HCT116 (cell line): ENCODE results near the gene SUB1. TPM values are rescaled to one million over a fixed set of nuclear protein-coding genes. Genes with fewer than 3 reads are reported as not detected.
"Not testable (repeated sequence)": the region's sequence is repeated elsewhere in the genome, so short reads cannot be mapped to it uniquely, and the experiment has no call there.

Experiments
- ATAC-seq: fragments of 200-7000 bp; cut with Tn5 transposase; 2 replicates; pipeline ENCODE4 v1.9.1; 2020; ENCODE audit warnings: mild to moderate bottlenecking, moderate library complexity
- BruUV-seq: library from RNA; stranded (reverse); fragments of 400-500 nt; replicated peaks from 2 replicates; lab custom pipeline; 2021; lab: Mats Ljungman, UMichigan
- CTCF ChIA-PET: fragments of 300-600 bp; sonication (Branson Sonifier 250); formaldehyde crosslinking; loops from one replicate; lab custom pipeline; 2021; ENCODE audit warnings: antibody characterized with exemption; lab: Charles Lee
- POLR2A ChIA-PET: fragments of 300-600, 350-600 bp; sonication (Branson Sonifier 250); formaldehyde crosslinking; loops from one replicate; lab custom pipeline; 2021; ENCODE audit warnings: antibody characterized with exemption; lab: Charles Lee
- RAD21 ChIA-PET, 2 experiments: fragments of 300-600 bp; sonication (Branson Sonifier 250); formaldehyde crosslinking; loops; one replicate each; lab custom pipeline; 2023; ENCODE audit warnings: low total read pairs in 2 of 2; ENCODE audit not compliant: uncharacterized antibody in 2 of 2, unreplicated experiment in 2 of 2, low non-redundant PET in 1 of 2; lab: Charles Lee
- DNase-seq: peaks from one replicate; pipeline ENCODE4 v3.0.0-alpha.2; 2010; ENCODE audit warnings: low read depth, low spot score
- H2AFZ ChIP-seq: fragments of 200-600 bp; shearing (Covaris generic), sonication (generic); 2 replicates; pipeline ENCODE4 v1.6.1; 2017; ENCODE audit warnings: low read depth, mixed run types, mixed read lengths, antibody characterized with exemption, low read length; ENCODE audit not compliant: poor library complexity, severe bottlenecking
- H3K27ac ChIP-seq: 2 replicates; pipeline ENCODE4 v1.5.1; 2012; ENCODE audit warnings: low read depth, low read length
- H3K27me3 ChIP-seq: fragments of 200-600 bp; sonication (generic); 2 replicates; pipeline ENCODE4 v1.6.1; 2016; ENCODE audit warnings: mixed run types, low read length, mixed read lengths; ENCODE audit not compliant: insufficient read depth
- H3K36me3 ChIP-seq, 2 experiments: fragments of 200-500 bp in 1 of 2; fragments of 200-600 bp in 1 of 2; sonication (Bioruptor generic) in 1 of 2; sonication (generic) in 1 of 2; 2 replicates each; pipeline versions ENCODE4 v1.5.1 to v1.6.1; 2014 to 2016; ENCODE audit warnings: low read length in 2 of 2, inconsistent platforms in 1 of 2, mixed read lengths in 1 of 2, mixed run types in 1 of 2; ENCODE audit not compliant: insufficient read depth in 2 of 2, control insufficient read depth in 1 of 2
- H3K4me1 ChIP-seq, 2 experiments: fragments of 200-600 bp in 1 of 2; sonication (generic) in 1 of 2; 2 replicates each; pipeline versions ENCODE4 v1.5.1 to v1.6.1; 2012 to 2017; ENCODE audit warnings: low read length in 2 of 2, inconsistent platforms in 1 of 2, mild to moderate bottlenecking in 1 of 2, mixed read lengths in 1 of 2, mixed run types in 1 of 2, moderate library complexity in 1 of 2; ENCODE audit not compliant: insufficient read depth in 2 of 2, control insufficient read depth in 1 of 2
- H3K4me2 ChIP-seq: fragments of 200-600 bp; sonication (generic); 2 replicates; pipeline ENCODE4 v1.6.1; 2017; ENCODE audit warnings: mixed run types, low read length, mixed read lengths
- H3K4me3 ChIP-seq, 2 experiments: fragments of 200-600 bp in 1 of 2; sonication (generic) in 1 of 2; replicated peaks in 1 of 2; 2 replicates each; pipeline ENCODE4 v1.5.1; 2011 to 2016; ENCODE audit warnings: low read length in 2 of 2, control low read depth in 1 of 2, low read depth in 1 of 2, mild to moderate bottlenecking in 1 of 2, mixed read lengths in 1 of 2, mixed run types in 1 of 2
- H3K79me2 ChIP-seq: fragments of 200-600 bp; sonication (generic); 2 replicates; pipeline ENCODE4 v1.6.1; 2017; ENCODE audit warnings: mild to moderate bottlenecking, mixed run types, low read length, moderate library complexity, mixed read lengths; ENCODE audit not compliant: insufficient read depth
- H3K9ac ChIP-seq: fragments of 200-600 bp; sonication (generic); 2 replicates; pipeline ENCODE4 v1.6.1; 2016; ENCODE audit warnings: low read length, mixed read lengths
- H3K9me2 ChIP-seq: fragments of 200-600 bp; sonication (generic), shearing (Covaris generic); 2 replicates; pipeline ENCODE4 v1.6.1; 2017; ENCODE audit warnings: mixed run types, mild to moderate bottlenecking, moderate library complexity; ENCODE audit not compliant: insufficient read depth
- H3K9me3 ChIP-seq, 2 experiments: fragments of 200-500 bp in 1 of 2; fragments of 200-600 bp in 1 of 2; sonication (Bioruptor generic) in 1 of 2; sonication (generic) in 1 of 2; 2 replicates each; pipeline ENCODE4 v1.6.1; 2014 to 2017; ENCODE audit warnings: low read length in 2 of 2, mixed read lengths in 2 of 2, inconsistent platforms in 1 of 2, low read depth in 1 of 2, mild to moderate bottlenecking in 1 of 2, mixed run types in 1 of 2, moderate library complexity in 1 of 2; ENCODE audit not compliant: control insufficient read depth in 1 of 2, insufficient read depth in 1 of 2
- H4K20me1 ChIP-seq: fragments of 200-600 bp; sonication (generic), shearing (Covaris generic); 2 replicates; pipeline ENCODE4 v1.6.1; 2017; ENCODE audit warnings: mixed run types, mild to moderate bottlenecking, moderate library complexity; ENCODE audit not compliant: insufficient read depth
- CEBPB ChIP-seq: IDR thresholded peaks from 2 replicates; pipeline ENCODE4 v1.6.1; 2012; ENCODE audit warnings: low read depth
- EGR1 ChIP-seq: IDR thresholded peaks from 2 replicates; pipeline ENCODE4 v1.6.1; 2012; ENCODE audit warnings: low read depth
- EZH2 ChIP-seq: fragments of 200-600 bp; sonication (generic); IDR thresholded peaks from 2 replicates; pipeline ENCODE4 v1.6.1; 2017; ENCODE audit warnings: antibody characterized with exemption, mixed run types
- JUND ChIP-seq: IDR thresholded peaks from 2 replicates; pipeline ENCODE4 v1.6.1; 2012
- POLR2A ChIP-seq: IDR thresholded peaks from 2 replicates; pipeline ENCODE4 v1.7.0; 2011; ENCODE audit warnings: borderline replicate concordance; ENCODE audit not compliant: insufficient read depth, insufficient read length; ENCODE audit errors: extremely low read depth
- REST ChIP-seq: IDR thresholded peaks from 2 replicates; pipeline ENCODE4 v1.6.1; 2012; ENCODE audit warnings: low read depth
- SRF ChIP-seq: IDR thresholded peaks from 2 replicates; pipeline ENCODE4 v1.6.1; 2012; ENCODE audit warnings: low read depth
- TCF7L2 ChIP-seq: IDR thresholded peaks from 2 replicates; pipeline ENCODE4 v1.7.0; 2011; ENCODE audit warnings: borderline replicate concordance, inconsistent platforms; ENCODE audit not compliant: insufficient read depth, insufficient read length; ENCODE audit errors: extremely low read depth
- intact Hi-C: fragments of 100-400 bp; cut with micrococcal nuclease; formaldehyde crosslinking; loops from 2 replicates; pipeline ENCODE4 v1.10.0; 2022
- total RNA-seq: library from RNA; stranded (reverse); gene quantifications from one replicate; pipeline ENCODE4 v1.2.1, GENCODE V29; 2021; ENCODE audit not compliant: unreplicated experiment

The SUB1 gene
- total RNA-seq, 1 experiment from 2014 or later: 216 TPM

GRCh38 chr5:32552936-32553335 lies 32.4 kb upstream of the SUB1 start:
- RAD21 ChIA-PET: no interaction called here
- no peaks in the 10 kb centered on the region for H3K9me2 ChIP-seq
- H3K9ac ChIP-seq: no peak overlapping the region
- H3K9me3 ChIP-seq: no peaks in the 10 kb centered on the region
- H3K27ac ChIP-seq: no peak overlapping the region
- CTCF ChIA-PET: no interaction called here
- no peaks in the 10 kb centered on the region for H3K36me3 ChIP-seq
- no TSS peak for BruUV-seq
- intact Hi-C loops: no loop called here
- DNase-seq: no peak
- no peak overlapping the region for H2AFZ ChIP-seq
- H4K20me1 ChIP-seq: no peaks in the 10 kb centered on the region
- no peaks in the 10 kb centered on the region for H3K79me2 ChIP-seq
- no peak for TF ChIP-seq EZH2
- no peak for TF ChIP-seq POLR2A
- no peak for TF ChIP-seq TCF7L2
- TF ChIP-seq EGR1: no peak
- no peak for TF ChIP-seq SRF
- TF ChIP-seq JUND: no peak
- no peak for TF ChIP-seq REST
- no peak for TF ChIP-seq CEBPB
- H3K4me2 ChIP-seq: no peak overlapping the region
- H3K4me3 ChIP-seq: no peak overlapping the region
- H3K27me3 ChIP-seq: no peaks in the 10 kb centered on the region
- no peaks in the 10 kb centered on the region for H3K4me1 ChIP-seq
- POLR2A ChIA-PET: no interaction called here
- ATAC-seq: no peak

GRCh38 chr5:32554181-32554780 lies 31.1 kb upstream of the SUB1 start:
- RAD21 ChIA-PET, H3K4me3 ChIP-seq, H3K27ac ChIP-seq, H3K9ac ChIP-seq, H3K4me2 ChIP-seq, CTCF ChIA-PET, POLR2A ChIA-PET, H3K36me3 ChIP-seq, BruUV-seq, H4K20me1 ChIP-seq, H2AFZ ChIP-seq, H3K79me2 ChIP-seq, H3K9me3 ChIP-seq, DNase-seq, ATAC-seq, H3K27me3 ChIP-seq, H3K9me2 ChIP-seq, H3K4me1 ChIP-seq, intact Hi-C loops: not testable (repeated sequence)

- H3K9ac ChIP-seq, BruUV-seq, H3K27me3 ChIP-seq, H3K9me3 ChIP-seq, H3K79me2 ChIP-seq, H2AFZ ChIP-seq, H3K4me3 ChIP-seq, DNase-seq, ATAC-seq, RAD21 ChIA-PET, H3K4me1 ChIP-seq, POLR2A ChIA-PET, H4K20me1 ChIP-seq, CTCF ChIA-PET, intact Hi-C loops, H3K4me2 ChIP-seq, H3K36me3 ChIP-seq, H3K9me2 ChIP-seq, H3K27ac ChIP-seq: not testable (repeated sequence)
These were observed 28.8 kb upstream of the SUB1 start for GRCh38 chr5:32556543-32556942.
